SU-DHL-6 (cell line): ENCODE results near the gene VPS35L.

Experiments
- H2AFZ ChIP-seq: fragments of 200-600 bp; sonication (generic); 2 replicates; pipeline ENCODE4 v1.6.1; 2014; ENCODE audit warnings: low read depth, mild to moderate bottlenecking, moderate library complexity, mixed read lengths, antibody characterized with exemption, low read length; ENCODE audit not compliant: severe bottlenecking
- H3F3A ChIP-seq: fragments of 200-600 bp; shearing (Covaris generic); 2 replicates; pipeline ENCODE4 v1.6.0; 2016; ENCODE audit warnings: antibody characterized with exemption, mild to moderate bottlenecking; ENCODE audit not compliant: insufficient read depth
- H3K27ac ChIP-seq: fragments of 200-600 bp; sonication (generic); 2 replicates; pipeline ENCODE4 v1.5.1; 2016; ENCODE audit warnings: low read depth, mild to moderate bottlenecking, low read length, moderate library complexity, mixed read lengths
- H3K27me3 ChIP-seq: fragments of 200-600 bp; sonication (generic), shearing (Covaris generic); 2 replicates; pipeline ENCODE4 v1.6.0; 2014; ENCODE audit warnings: mild to moderate bottlenecking, low read length
- H3K36me3 ChIP-seq: fragments of 200-600 bp; sonication (generic); 2 replicates; pipeline ENCODE4 v1.6.1; 2014; ENCODE audit warnings: mild to moderate bottlenecking, low read length, mixed read lengths
- H3K4me2 ChIP-seq: fragments of 300-600, 200-600 bp; shearing (Covaris generic), sonication (generic); 2 replicates; pipeline ENCODE4 v1.6.0; 2014; ENCODE audit warnings: low read length, low read depth, mild to moderate bottlenecking; ENCODE audit not compliant: poor library complexity, severe bottlenecking
- H3K4me3 ChIP-seq: fragments of 200-600 bp; sonication (generic); 2 replicates; pipeline ENCODE4 v1.5.1; 2014; ENCODE audit warnings: antibody characterized with exemption, low read length, mild to moderate bottlenecking, mixed read lengths; ENCODE audit not compliant: insufficient read depth, poor library complexity, severe bottlenecking
- H3K79me2 ChIP-seq: fragments of 200-600 bp; sonication (generic); 2 replicates; pipeline ENCODE4 v1.6.1; 2014; ENCODE audit warnings: mild to moderate bottlenecking, low read length, moderate library complexity; ENCODE audit not compliant: insufficient read depth
- H3K9ac ChIP-seq: fragments of 200-600 bp; sonication (generic); 2 replicates; pipeline ENCODE4 v1.7.0; 2014; ENCODE audit warnings: mild to moderate bottlenecking, low read length
- H3K9me2 ChIP-seq: fragments of 200-600 bp; sonication (generic); replicated peaks from 2 replicates; pipeline ENCODE4 v1.6.1; 2014; ENCODE audit warnings: low read length; ENCODE audit not compliant: insufficient read depth
- H3K9me3 ChIP-seq: fragments of 200-600 bp; sonication (generic); 2 replicates; pipeline ENCODE4 v1.6.1; 2014; ENCODE audit warnings: low read length, mixed read lengths; ENCODE audit not compliant: insufficient read depth
- H4K20me1 ChIP-seq: fragments of 200-600 bp; sonication (generic); 2 replicates; pipeline ENCODE4 v1.6.1; 2014; ENCODE audit warnings: low read depth, mild to moderate bottlenecking, antibody characterized with exemption, low read length, moderate library complexity, mixed read lengths
- EZH2phosphoT487 ChIP-seq: fragments of 200-600 bp; sonication (generic), shearing (Covaris generic); conservative IDR thresholded peaks from 2 replicates; pipeline ENCODE4 v1.6.1; 2018; ENCODE audit warnings: mild to moderate bottlenecking, antibody characterized with exemption, low read length, moderate library complexity, mixed read lengths
- TF ChIP-seq, protein P1 (sequence below): fragments of 200-600 bp; sonication (generic); IDR thresholded peaks from one replicate; pipeline ENCODE4 v1.5.1; 2017; ENCODE audit warnings: antibody characterized with exemption, mild to moderate bottlenecking, low read length, moderate library complexity; ENCODE audit not compliant: insufficient read depth, poor library complexity, severe bottlenecking

Gene VPS35L

DNA sequence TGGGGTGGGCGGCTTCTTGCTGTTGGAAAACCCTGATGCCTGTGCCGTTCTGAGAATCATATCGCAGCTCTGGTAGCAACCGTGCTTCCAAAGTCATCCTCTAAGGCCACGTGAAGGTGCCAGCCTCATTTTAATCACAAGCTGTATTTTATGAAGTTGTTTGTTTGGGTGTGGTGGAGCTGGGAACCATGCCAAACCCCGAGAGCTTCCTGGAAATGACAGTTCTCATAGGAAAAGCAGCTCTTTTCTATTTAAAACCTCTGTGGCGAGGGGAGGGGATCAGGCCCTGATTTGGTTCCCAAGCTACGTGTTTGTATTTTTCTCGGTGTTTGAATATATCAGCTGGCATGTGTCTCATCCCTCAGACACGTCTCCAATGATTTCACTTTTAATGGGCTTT lies 140.8 kb downstream of the VPS35L start:
- H3K9ac ChIP-seq = no peak overlapping the region
- H3K27me3 ChIP-seq = no peaks in the 10 kb centered on the region
- TF ChIP-seq EZH2phosphoT487 = no peak
- TF ChIP-seq, protein P1, sequence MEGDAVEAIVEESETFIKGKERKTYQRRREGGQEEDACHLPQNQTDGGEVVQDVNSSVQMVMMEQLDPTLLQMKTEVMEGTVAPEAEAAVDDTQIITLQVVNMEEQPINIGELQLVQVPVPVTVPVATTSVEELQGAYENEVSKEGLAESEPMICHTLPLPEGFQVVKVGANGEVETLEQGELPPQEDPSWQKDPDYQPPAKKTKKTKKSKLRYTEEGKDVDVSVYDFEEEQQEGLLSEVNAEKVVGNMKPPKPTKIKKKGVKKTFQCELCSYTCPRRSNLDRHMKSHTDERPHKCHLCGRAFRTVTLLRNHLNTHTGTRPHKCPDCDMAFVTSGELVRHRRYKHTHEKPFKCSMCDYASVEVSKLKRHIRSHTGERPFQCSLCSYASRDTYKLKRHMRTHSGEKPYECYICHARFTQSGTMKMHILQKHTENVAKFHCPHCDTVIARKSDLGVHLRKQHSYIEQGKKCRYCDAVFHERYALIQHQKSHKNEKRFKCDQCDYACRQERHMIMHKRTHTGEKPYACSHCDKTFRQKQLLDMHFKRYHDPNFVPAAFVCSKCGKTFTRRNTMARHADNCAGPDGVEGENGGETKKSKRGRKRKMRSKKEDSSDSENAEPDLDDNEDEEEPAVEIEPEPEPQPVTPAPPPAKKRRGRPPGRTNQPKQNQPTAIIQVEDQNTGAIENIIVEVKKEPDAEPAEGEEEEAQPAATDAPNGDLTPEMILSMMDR = no peak
- H3K27ac ChIP-seq = no peak overlapping the region
- no peaks in the 10 kb centered on the region for H3K79me2 ChIP-seq
- H3K4me3 ChIP-seq = no peak overlapping the region
- no peaks in the 10 kb centered on the region for H3K9me2 ChIP-seq
- no peak overlapping the region for H2AFZ ChIP-seq
- H3K36me3 ChIP-seq = no peaks in the 10 kb centered on the region
- H3F3A ChIP-seq = no peaks in the 10 kb centered on the region
- H3K4me2 ChIP-seq = no peak overlapping the region
- H4K20me1 ChIP-seq = no peaks in the 10 kb centered on the region
- no peaks in the 10 kb centered on the region for H3K9me3 ChIP-seq

DNA sequence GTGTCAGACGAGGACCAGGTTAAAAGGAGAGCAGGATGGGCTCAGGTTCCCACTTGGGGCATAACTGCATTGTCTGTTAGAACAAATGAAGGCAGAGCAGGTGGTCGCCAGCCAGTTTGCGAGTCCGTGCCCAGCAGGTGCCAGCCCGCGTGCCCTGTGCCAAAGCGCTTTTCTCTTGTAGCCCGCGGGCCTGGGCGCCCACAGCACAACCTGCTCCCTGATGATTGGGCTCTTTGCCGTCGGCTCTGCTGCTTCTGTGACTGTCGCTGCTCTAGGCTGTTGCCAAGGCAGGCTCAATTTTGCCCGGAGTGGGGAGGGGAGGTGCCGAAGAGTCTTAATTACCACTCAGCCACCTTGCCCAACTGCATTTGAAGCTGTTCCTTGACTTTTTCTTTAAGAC lies 141.5 kb downstream of the VPS35L start:
- Histone ChIP-seq H3K27me3 (no peaks in the 10 kb centered on the region), H3K79me2 (no peaks in the 10 kb centered on the region), H2AFZ (no peak overlapping the region), H3K9me3 (no peaks in the 10 kb centered on the region), H4K20me1 (no peaks in the 10 kb centered on the region), H3K9me2 (no peaks in the 10 kb centered on the region), H3K4me2 (no peak overlapping the region), H3K4me3 (no peak overlapping the region), H3K27ac (no peak overlapping the region), H3F3A (no peaks in the 10 kb centered on the region), H3K36me3 (no peaks in the 10 kb centered on the region), H3K9ac (no peak overlapping the region)
- TF ChIP-seq, protein P1 = no peak
- no peak for TF ChIP-seq EZH2phosphoT487

DNA sequence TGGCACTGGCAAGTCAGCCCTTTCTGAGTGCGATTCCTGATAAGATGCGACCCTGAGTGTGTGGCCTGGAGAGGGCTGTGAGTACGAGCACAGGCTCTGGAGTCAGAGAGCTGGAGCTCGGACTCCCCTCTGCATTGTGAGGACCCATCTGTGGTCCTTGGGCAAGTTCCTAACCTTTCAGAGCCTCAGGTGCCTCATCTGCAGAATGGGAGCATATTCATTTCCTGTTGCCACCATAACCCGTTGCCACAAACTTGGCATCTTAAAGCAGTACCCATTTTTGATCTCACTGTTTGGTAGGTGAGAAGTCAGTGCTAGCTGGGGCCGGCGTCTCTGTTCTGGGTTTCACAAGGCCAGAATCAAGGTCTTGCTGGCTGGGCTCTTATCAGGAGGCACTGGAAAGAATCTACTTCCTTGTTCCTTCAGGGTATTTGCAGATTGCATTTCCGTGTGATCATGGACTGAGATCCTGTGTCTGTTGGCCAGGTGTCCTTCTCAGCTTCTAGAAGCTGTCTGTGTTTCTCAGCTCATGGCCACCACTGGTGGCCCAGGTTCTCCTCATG lies 142.3 kb downstream of the VPS35L start:
- no peak overlapping the region for H2AFZ ChIP-seq
- no peaks in the 10 kb centered on the region for H3F3A ChIP-seq
- no peaks in the 10 kb centered on the region for H4K20me1 ChIP-seq
- no peaks in the 10 kb centered on the region for H3K9me2 ChIP-seq
- no peak for TF ChIP-seq EZH2phosphoT487
- TF ChIP-seq, protein P1 = no peak
- H3K9me3 ChIP-seq = no peaks in the 10 kb centered on the region
- no peak overlapping the region for H3K9ac ChIP-seq
- no peak overlapping the region for H3K4me3 ChIP-seq
- H3K4me2 ChIP-seq = no peak overlapping the region
- no peaks in the 10 kb centered on the region for H3K79me2 ChIP-seq
- no peaks in the 10 kb centered on the region for H3K36me3 ChIP-seq
- no peak overlapping the region for H3K27ac ChIP-seq
- H3K27me3 ChIP-seq = no peaks in the 10 kb centered on the region
